DND-41 (cell line): ENCODE measurements around the gene MRPL24.

ENCODE experiments used
- EZH2 ChIP-seq: IDR thresholded peaks from 3 replicates; pipeline ENCODE4 v1.6.1; 2012; ENCODE audit warnings: borderline replicate concordance, low read depth, mild to moderate bottlenecking, moderate library complexity, low read length, inconsistent platforms; ENCODE audit not compliant: severe bottlenecking
- TF ChIP-seq, protein P1 (sequence below): IDR thresholded peaks from 2 replicates; pipeline ENCODE4 v1.5.1; 2012; ENCODE audit warnings: borderline replicate concordance, low read length, moderate library complexity, mild to moderate bottlenecking; ENCODE audit not compliant: poor library complexity, severe bottlenecking; ENCODE audit errors: extremely low read depth

DNA sequence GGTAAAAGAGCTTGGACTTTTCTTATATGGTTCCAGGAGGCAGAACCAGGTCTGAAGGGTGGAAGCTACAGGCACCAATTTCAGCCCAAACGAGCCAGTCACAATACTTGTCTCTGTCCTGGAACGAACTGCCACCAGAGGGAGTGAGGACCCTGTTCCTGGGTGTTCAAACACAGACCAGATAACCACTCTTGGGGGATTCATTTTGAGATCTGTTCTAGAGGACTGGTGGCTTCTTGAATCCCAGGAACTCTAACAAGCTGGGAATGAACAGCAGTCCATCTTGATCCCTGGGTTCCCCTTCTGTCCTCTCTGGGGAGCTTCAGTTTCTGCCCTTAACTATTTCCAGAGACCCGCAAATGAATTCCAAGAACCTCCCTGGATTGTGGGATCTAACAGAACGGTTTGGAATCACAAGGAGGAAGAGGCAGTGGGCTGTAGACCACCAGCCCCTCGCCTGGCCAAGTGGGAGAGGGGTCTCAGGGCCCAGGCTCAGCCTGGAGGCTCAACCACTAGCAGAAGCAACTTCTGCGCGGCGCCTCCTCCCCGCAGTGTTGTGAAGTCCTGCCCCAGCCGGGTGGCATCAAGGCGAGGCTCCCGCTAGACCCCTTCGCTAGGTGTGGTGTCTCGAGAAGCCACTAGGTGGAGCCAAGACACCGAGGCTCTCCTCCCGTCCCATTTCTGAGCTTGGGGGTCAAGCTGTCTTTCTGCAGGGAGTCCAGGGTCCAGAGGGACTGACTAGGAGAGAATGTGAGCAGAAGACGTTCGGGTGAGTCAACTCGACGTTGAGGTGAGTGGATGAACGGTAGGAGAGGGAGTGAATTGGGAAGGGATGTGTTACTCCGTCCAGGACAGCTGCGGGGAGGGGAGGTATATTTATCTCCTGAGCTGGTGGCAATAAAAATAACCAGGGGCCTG, 51.6 kb downstream of the MRPL24 start:
- TF ChIP-seq EZH2, result peak; percentile 71
- TF ChIP-seq, protein P1, sequence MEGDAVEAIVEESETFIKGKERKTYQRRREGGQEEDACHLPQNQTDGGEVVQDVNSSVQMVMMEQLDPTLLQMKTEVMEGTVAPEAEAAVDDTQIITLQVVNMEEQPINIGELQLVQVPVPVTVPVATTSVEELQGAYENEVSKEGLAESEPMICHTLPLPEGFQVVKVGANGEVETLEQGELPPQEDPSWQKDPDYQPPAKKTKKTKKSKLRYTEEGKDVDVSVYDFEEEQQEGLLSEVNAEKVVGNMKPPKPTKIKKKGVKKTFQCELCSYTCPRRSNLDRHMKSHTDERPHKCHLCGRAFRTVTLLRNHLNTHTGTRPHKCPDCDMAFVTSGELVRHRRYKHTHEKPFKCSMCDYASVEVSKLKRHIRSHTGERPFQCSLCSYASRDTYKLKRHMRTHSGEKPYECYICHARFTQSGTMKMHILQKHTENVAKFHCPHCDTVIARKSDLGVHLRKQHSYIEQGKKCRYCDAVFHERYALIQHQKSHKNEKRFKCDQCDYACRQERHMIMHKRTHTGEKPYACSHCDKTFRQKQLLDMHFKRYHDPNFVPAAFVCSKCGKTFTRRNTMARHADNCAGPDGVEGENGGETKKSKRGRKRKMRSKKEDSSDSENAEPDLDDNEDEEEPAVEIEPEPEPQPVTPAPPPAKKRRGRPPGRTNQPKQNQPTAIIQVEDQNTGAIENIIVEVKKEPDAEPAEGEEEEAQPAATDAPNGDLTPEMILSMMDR, result peak; percentile 98
